ENCODE results near the gene RASGRF2.

The RASGRF2 gene

DNA sequence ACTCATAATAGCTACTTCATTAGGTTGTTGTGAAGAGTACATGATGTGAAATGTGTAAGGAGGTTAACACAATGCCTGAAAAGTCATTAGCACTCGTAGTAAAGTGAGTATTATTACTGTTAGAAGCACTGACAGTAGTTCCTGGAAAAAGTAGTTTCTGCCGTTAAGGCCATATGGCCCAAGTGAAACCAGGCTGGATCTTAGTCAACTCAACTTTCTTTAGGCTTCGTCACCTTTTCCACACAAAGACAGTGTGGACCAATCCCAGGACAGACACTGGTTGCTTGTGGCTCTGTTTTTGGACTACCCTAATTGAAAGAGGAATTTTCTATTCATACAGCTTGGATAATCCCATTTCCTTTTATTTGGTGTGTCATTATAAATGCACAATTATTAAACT is 243.6 kb downstream of the RASGRF2 start:
- TF ChIP-seq FOXP2 (optimal IDR thresholded peaks at IDR 0.05; ENCODE audit: control extremely low read depth, extremely low read length, insufficient read depth) (no peak), POLR2AphosphoS5 (IDR thresholded peaks at IDR 0.05; ENCODE audit: borderline replicate concordance, low read depth, low read length) (no peak), EZH2 (IDR thresholded peaks at IDR 0.05) (no peak)
- no peaks in the 10 kb centered on the region for H3K9me3 ChIP-seq (ENCODE audit: low read depth, low read length)
- H3K4me3 ChIP-seq: no peak overlapping the region
- no peak overlapping the region for H3K9ac ChIP-seq (ENCODE audit: insufficient read length)
- H3K27ac ChIP-seq: no peak overlapping the region
- no peaks in the 10 kb centered on the region for H3K36me3 ChIP-seq (ENCODE audit: insufficient read depth, low read length)
- DNase-seq (ENCODE audit: low read depth, low spot score): no peak

DNA sequence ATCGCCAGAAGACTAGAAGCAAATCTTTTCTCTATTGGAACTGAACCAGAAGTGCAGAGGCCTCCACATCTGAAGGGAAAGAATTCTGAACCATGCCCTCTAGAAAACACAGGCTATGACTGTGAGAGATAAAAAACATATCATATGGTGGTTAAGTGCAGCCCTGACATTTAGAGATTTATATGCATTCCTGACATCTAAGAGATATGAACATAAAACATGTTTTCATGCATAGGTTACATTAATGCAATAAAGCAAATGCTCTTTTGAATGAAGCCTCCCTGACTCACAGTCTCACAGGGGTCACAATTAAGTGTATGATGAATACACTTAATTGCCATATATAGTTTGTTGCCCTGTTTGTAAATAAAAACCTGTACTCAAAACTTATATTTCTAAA is 244.0 kb downstream of the RASGRF2 start:
- Histone ChIP-seq H3K27ac (no peak overlapping the region), H3K36me3 (ENCODE audit: insufficient read depth, low read length) (no peaks in the 10 kb centered on the region), H3K9ac (ENCODE audit: insufficient read length) (no peak overlapping the region), H3K4me3 (no peak overlapping the region), H3K9me3 (ENCODE audit: low read depth, low read length) (no peaks in the 10 kb centered on the region)
- TF ChIP-seq FOXP2 (optimal IDR thresholded peaks at IDR 0.05; ENCODE audit: control extremely low read depth, extremely low read length, insufficient read depth) (no peak), POLR2AphosphoS5 (IDR thresholded peaks at IDR 0.05; ENCODE audit: borderline replicate concordance, low read depth, low read length) (no peak), EZH2 (IDR thresholded peaks at IDR 0.05) (no peak)
- DNase-seq (ENCODE audit: low read depth, low spot score): no peak

DNA sequence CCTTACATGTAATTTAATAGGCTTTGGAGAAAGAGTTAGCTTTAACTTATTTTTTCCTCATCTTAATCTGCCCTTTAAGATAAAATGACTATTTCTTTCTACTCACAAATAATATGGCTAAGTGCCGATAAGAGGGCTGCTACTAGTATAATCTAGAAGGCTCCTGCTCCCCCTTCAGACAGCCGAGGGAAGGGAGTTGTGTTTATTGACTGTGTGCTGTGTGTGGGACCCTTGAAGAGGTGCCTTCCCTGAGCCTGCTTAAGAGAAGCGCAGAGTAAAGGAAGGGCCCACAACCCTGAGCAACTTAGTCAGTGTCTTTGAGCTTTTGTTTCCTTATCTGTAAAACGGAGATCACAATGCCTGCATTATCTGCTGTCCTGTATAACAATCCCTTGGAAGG is 244.9 kb downstream of the RASGRF2 start:
- no peak overlapping the region for H3K4me3 ChIP-seq
- no peak overlapping the region for H3K27ac ChIP-seq
- no peaks in the 10 kb centered on the region for H3K9me3 ChIP-seq (ENCODE audit: low read depth, low read length)
- no peak overlapping the region for H3K9ac ChIP-seq (ENCODE audit: insufficient read length)
- H3K36me3 ChIP-seq (ENCODE audit: insufficient read depth, low read length): no peaks in the 10 kb centered on the region
- no peak for TF ChIP-seq POLR2AphosphoS5 (IDR thresholded peaks at IDR 0.05; ENCODE audit: borderline replicate concordance, low read depth, low read length)
- TF ChIP-seq EZH2 (IDR thresholded peaks at IDR 0.05): no peak
- no peak for TF ChIP-seq FOXP2 (optimal IDR thresholded peaks at IDR 0.05; ENCODE audit: control extremely low read depth, extremely low read length, insufficient read depth)
- DNase-seq (ENCODE audit: low read depth, low spot score): no peak

DNA sequence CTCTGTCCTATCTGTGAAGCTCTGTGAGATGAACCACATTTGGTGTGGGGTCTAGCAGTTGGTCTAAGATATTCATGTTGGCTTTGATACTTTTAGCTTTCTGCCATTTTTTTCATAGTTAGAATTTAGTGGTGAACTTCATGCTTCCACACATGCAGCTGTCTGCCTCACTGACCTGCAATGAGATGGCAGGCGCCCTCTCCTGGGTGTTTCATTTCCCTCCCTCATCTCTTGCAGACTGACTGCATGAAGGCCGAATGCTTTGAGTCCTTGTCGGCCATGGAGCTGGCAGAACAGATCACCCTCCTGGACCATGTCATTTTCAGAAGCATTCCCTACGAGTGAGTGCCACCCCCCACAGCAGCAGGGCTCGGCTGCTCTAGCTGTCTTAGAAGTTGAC is 246.8 kb downstream of the RASGRF2 start:
- no peak overlapping the region for H3K27ac ChIP-seq
- DNase-seq (ENCODE audit: low read depth, low spot score): no peak
- no peak for TF ChIP-seq FOXP2 (optimal IDR thresholded peaks at IDR 0.05; ENCODE audit: control extremely low read depth, extremely low read length, insufficient read depth)
- no peak for TF ChIP-seq POLR2AphosphoS5 (IDR thresholded peaks at IDR 0.05; ENCODE audit: borderline replicate concordance, low read depth, low read length)
- no peaks in the 10 kb centered on the region for H3K9me3 ChIP-seq (ENCODE audit: low read depth, low read length)
- H3K4me3 ChIP-seq: no peak overlapping the region
- no peaks in the 10 kb centered on the region for H3K36me3 ChIP-seq (ENCODE audit: insufficient read depth, low read length)
- no peak overlapping the region for H3K9ac ChIP-seq (ENCODE audit: insufficient read length)

DNA sequence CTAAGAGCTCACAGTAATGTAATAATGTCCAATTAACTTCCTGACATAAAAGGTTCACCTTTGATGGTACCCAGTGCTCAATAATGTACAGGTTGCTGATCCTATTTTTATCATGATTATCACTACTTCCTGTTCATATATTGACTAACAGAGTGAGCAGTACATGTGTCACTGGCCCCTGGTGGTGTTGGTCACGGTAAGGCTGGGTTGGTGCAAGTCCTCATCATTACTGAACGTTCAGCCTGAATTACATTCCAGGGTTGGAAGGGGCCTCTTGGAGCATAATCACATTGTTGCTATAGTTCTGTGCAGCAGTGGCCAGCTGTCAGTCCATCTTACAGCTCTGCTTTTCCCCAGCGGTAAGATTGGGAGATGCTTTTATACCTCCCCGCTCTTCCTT is 248.7 kb downstream of the RASGRF2 start:
- DNase-seq (ENCODE audit: low read depth, low spot score): no peak
- no peak for TF ChIP-seq POLR2AphosphoS5 (IDR thresholded peaks at IDR 0.05; ENCODE audit: borderline replicate concordance, low read depth, low read length)
- TF ChIP-seq EZH2 (IDR thresholded peaks at IDR 0.05): no peak
- TF ChIP-seq FOXP2 (optimal IDR thresholded peaks at IDR 0.05; ENCODE audit: control extremely low read depth, extremely low read length, insufficient read depth): no peak
- Histone ChIP-seq H3K4me3 (no peak overlapping the region), H3K36me3 (ENCODE audit: insufficient read depth, low read length) (no peaks in the 10 kb centered on the region), H3K9me3 (ENCODE audit: low read depth, low read length) (no peaks in the 10 kb centered on the region), H3K27ac (no peak overlapping the region), H3K9ac (ENCODE audit: insufficient read length) (no peak overlapping the region)

DNA sequence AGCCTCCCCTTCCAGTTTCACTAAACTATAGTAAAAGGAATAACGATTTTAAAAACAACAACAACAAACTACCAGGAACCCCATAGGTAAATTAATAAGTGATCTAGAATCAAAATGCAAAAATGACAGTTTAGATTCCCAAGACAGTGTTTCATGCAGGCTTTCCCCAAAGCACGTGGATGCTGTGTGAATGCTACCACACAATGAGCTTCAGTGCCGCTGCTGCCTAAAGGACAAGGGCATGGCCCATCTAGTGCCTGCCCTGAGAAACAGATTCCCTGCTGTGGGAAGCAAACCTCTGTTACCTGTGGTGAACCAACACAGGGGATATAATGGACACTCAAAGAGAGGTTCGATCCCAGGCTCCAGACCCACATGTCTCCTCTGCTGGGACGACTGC is 249.2 kb downstream of the RASGRF2 start:
- no peak overlapping the region for H3K27ac ChIP-seq
- H3K9me3 ChIP-seq (ENCODE audit: low read depth, low read length): no peaks in the 10 kb centered on the region
- DNase-seq (ENCODE audit: low read depth, low spot score): no peak
- H3K9ac ChIP-seq (ENCODE audit: insufficient read length): no peak overlapping the region
- TF ChIP-seq FOXP2 (optimal IDR thresholded peaks at IDR 0.05; ENCODE audit: control extremely low read depth, extremely low read length, insufficient read depth): no peak
- H3K36me3 ChIP-seq (ENCODE audit: insufficient read depth, low read length): no peaks in the 10 kb centered on the region
- no peak overlapping the region for H3K4me3 ChIP-seq

DNA sequence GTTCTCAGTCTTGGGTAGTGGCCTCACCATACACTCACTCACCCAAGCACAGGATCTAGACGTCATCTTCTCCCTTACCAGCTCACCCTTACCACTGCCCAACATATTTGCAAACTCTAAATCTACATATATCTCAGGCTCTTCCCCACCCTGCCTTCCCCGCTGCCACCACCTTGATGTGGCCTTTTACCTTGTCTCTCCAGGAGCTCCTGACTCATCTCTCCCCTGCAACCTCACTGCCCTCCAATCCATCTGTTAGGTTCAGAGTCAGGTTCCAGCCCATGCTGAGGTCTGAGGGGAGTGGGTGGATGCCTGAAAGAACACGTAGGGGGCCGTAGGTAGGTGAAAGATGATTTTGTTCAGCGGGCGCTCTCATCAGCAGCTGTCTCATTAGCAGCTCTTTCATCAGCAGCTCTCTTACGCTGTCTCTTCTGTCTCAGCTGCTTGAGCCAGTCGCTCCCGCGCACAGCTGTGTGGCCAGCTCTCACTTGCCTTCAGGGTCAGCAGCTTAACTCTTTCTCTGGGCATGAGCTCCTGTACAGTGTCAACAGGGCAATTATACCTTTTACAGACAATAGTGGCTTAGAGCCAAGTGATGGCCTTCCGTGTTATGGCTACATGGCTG is 249.8 kb downstream of the RASGRF2 start:
- no peaks in the 10 kb centered on the region for H3K36me3 ChIP-seq (ENCODE audit: insufficient read depth, low read length)
- no peak for DNase-seq (ENCODE audit: low read depth, low spot score)
- TF ChIP-seq EZH2 (IDR thresholded peaks at IDR 0.05): no peak
- TF ChIP-seq POLR2AphosphoS5 (IDR thresholded peaks at IDR 0.05; ENCODE audit: borderline replicate concordance, low read depth, low read length): no peak
- no peak for TF ChIP-seq FOXP2 (optimal IDR thresholded peaks at IDR 0.05; ENCODE audit: control extremely low read depth, extremely low read length, insufficient read depth)
- no peak overlapping the region for H3K4me3 ChIP-seq
- no peak overlapping the region for H3K27ac ChIP-seq
- no peaks in the 10 kb centered on the region for H3K9me3 ChIP-seq (ENCODE audit: low read depth, low read length)
- no peak overlapping the region for H3K9ac ChIP-seq (ENCODE audit: insufficient read length)

DNA sequence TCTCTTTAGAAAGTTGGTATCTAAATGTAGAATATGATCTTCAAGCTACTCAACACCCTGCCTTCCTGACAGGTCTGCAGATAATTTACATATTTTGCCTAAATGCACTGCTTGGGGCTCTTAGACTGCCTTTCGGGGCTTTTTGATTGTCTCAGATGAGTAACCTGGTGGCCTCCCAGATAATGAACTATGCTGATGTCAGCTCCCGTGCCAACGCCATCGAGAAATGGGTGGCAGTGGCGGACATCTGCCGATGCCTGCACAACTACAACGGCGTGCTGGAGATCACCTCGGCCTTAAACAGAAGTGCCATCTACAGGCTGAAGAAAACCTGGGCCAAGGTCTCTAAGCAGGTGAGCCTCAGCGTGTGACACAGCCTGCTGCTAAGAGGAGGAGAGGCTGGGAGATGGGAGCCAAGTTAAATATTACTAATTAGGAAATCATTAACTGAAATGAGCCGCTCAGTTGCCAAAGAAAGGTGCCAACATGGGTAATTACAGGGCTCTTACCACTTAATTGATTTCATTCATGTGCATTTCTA is 252.1 kb downstream of the RASGRF2 start:
- no peak for DNase-seq (ENCODE audit: low read depth, low spot score)
- TF ChIP-seq FOXP2 (optimal IDR thresholded peaks at IDR 0.05; ENCODE audit: control extremely low read depth, extremely low read length, insufficient read depth) (no peak), EZH2 (IDR thresholded peaks at IDR 0.05) (no peak)
- H3K9me3 ChIP-seq (ENCODE audit: low read depth, low read length): no peaks in the 10 kb centered on the region
- H3K36me3 ChIP-seq (ENCODE audit: insufficient read depth, low read length): no peaks in the 10 kb centered on the region
- H3K27ac ChIP-seq: no peak overlapping the region
- no peak overlapping the region for H3K9ac ChIP-seq (ENCODE audit: insufficient read length)
- no peak overlapping the region for H3K4me3 ChIP-seq

DNA sequence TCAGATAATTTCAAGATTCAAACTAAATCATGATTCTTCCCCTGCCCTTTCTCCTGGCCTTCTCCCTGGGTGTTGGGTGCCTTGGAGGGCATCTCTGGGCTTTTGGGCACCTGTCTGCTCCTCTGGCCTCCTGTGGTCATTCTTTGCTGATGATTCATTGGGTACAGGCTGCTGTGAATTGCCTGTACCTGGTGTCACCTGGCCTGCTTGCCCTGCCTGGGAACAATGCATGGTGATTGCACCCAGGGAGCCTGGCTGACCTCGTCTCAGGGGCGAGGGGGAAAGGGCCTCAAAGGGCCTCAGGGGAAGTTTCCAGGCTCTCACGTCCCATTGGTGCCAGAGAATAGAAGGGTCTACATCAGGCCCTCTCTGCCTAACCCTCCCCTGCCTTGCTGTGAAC is 252.9 kb downstream of the RASGRF2 start:
- no peak for DNase-seq (ENCODE audit: low read depth, low spot score)
- Histone ChIP-seq H3K9ac (ENCODE audit: insufficient read length) (no peak overlapping the region), H3K9me3 (ENCODE audit: low read depth, low read length) (no peaks in the 10 kb centered on the region), H3K27ac (no peak overlapping the region), H3K36me3 (ENCODE audit: insufficient read depth, low read length) (no peaks in the 10 kb centered on the region), H3K4me3 (no peak overlapping the region)
- TF ChIP-seq FOXP2 (optimal IDR thresholded peaks at IDR 0.05; ENCODE audit: control extremely low read depth, extremely low read length, insufficient read depth): no peak
- TF ChIP-seq EZH2 (IDR thresholded peaks at IDR 0.05): no peak
- TF ChIP-seq POLR2AphosphoS5 (IDR thresholded peaks at IDR 0.05; ENCODE audit: borderline replicate concordance, low read depth, low read length): no peak
